Measurements from ENCODE around the gene SHC4.
"Not testable (repeated sequence)": the region's sequence is repeated elsewhere in the genome, so short reads cannot be mapped to it uniquely, and the experiment has no call there.

Gene SHC4

DNA sequence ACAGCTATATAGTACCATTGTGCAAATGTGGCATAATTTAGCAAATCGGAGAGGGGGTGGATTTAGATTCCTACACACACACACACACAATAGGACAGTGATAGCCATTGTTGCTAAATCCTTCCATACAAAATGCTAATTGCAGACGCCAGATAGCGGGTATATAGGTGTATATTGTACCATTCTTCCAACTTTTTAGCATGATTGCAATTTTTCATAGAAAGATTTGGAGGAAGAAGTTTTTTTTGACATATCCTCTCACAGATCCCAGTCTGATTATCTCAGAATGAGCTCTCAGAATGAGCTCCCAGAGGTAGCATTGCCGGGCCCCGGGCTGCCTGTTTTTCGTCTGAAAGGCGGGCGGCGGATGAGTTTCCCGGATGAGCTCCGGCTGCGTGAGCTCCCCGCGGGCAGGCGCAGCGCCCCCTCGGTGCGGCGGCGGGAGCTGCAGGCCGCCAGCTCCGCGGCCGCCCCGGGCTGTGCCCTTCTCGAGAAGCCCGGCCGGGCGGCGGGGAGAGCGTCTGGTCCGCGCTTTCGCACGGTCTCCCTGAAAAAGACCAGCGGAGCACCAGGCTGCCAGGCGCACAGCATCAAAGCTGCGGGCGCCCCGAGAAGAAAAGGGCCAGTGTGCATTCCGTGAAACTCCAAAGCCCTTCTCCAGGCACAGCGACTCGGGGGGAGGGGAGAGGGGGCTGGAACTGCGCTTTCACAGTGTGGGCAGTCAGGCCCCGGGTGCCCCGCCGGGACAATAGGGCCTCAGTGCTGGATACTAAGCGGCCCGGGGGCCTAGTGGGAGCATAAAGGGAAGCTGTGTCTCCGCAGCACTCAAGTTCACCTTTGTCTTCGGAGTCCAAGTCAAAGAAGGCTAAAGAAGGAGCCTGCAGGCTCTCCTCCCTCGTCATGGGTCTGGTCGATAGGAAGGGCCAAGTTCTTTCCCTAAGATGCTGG, 12.0 kb upstream of the SHC4 start:
- H3K36me3 ChIP-seq (ENCODE audit: control insufficient read depth in 1 of 2, insufficient read depth in 2 of 2, low read depth in 1 of 2, low read length in 2 of 2): no peaks in the 10 kb centered on the region
- no peaks in the 10 kb centered on the region for H3K9me3 ChIP-seq (ENCODE audit: control insufficient read depth, low read length)
- peak overlapping the region; percentile 91 for H2AFZ ChIP-seq (ENCODE audit: low read depth, low read length)
- peak overlapping the region in 1 of 2 experiments; percentile 63 for H3K14ac ChIP-seq (ENCODE audit: low read length in 2 of 2)
- H3K9ac ChIP-seq (ENCODE audit: low read length): peak overlapping the region; percentile 87
- peak overlapping the region; percentile 79 to 88 for H3K4ac ChIP-seq (ENCODE audit: low read depth in 1 of 2, low read length in 2 of 2)
- peak overlapping the region in 1 of 2 experiments; percentile 70 for H2BK12ac ChIP-seq (ENCODE audit: low read length in 2 of 2)
- no peaks in the 10 kb centered on the region for H3K27me3 ChIP-seq (ENCODE audit: control insufficient read depth in 1 of 2, insufficient read depth in 1 of 2, low read length in 2 of 2)
- peak; percentile 76 for DNase-seq
- H2AK5ac ChIP-seq (ENCODE audit: low read length, severe bottlenecking): peak overlapping the region; percentile 8
- H4K91ac ChIP-seq (ENCODE audit: low read length): peak overlapping the region; percentile 3
- H2BK120ac ChIP-seq (ENCODE audit: low read depth, low read length): peak overlapping the region; percentile 9
- whole genome bisulfite sequencing: 5% methylated on average over 50 of the region's 53 CpGs
- H3K4me1 ChIP-seq (ENCODE audit: control insufficient read depth, insufficient read depth, low read depth, low read length): peaks cover 11% of the 10 kb centered on the region
- no peak overlapping the region for H2BK5ac ChIP-seq (ENCODE audit: low read depth, low read length, poor library complexity, severe bottlenecking)
- no peaks in the 10 kb centered on the region for H3K79me1 ChIP-seq (replicated peaks; ENCODE audit: low read length, poor library complexity, severe bottlenecking)
- H3K4me2 ChIP-seq (ENCODE audit: low read length, poor library complexity, severe bottlenecking): peak overlapping the region; percentile 71
- no peak overlapping the region for H3K23ac ChIP-seq (ENCODE audit: low read length in 2 of 2)
- peak overlapping the region; percentile 90 for H4K8ac ChIP-seq (ENCODE audit: low read length)
- H3K27ac ChIP-seq (ENCODE audit: low read length, poor library complexity, severe bottlenecking): peak overlapping the region; percentile 17
- H2BK15ac ChIP-seq (ENCODE audit: low read depth, poor library complexity, severe bottlenecking): peak overlapping the region; percentile 26
- H3K4me3 ChIP-seq (ENCODE audit: insufficient read depth in 1 of 2, low read depth in 1 of 2, low read length in 2 of 2): peak overlapping the region; percentile 60 to 76
- peak overlapping the region; percentile 46 to 90 for H3K18ac ChIP-seq (ENCODE audit: low read depth in 1 of 2, low read length in 2 of 2)

DNA sequence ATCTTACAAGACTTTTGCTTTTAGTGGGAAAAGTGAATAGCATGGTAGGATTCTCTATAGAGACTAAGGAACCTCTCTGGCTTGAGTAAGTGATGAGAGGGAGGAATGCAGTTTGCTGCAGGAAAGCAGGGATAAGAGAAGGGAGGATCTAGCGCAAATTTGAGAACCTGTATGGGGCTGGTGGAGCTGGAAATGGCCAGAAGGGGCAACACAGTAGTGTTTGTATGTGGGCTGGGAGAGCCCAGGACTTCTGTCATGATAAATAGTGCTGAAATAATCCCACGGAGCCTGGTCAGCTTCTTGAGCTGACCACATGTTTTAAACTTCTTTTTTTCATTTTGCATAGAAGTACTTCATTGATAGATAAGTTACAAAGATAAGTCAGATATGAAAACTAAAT, 11.2 kb upstream of the SHC4 start:
- no peak overlapping the region for H3K27ac ChIP-seq (ENCODE audit: low read length, poor library complexity, severe bottlenecking)
- no peak overlapping the region for H2AK5ac ChIP-seq (ENCODE audit: low read length, severe bottlenecking)
- H4K91ac ChIP-seq (ENCODE audit: low read length): no peak overlapping the region
- no peak overlapping the region for H4K8ac ChIP-seq (ENCODE audit: low read length)
- H2AFZ ChIP-seq (ENCODE audit: low read depth, low read length): no peak overlapping the region
- no peak overlapping the region for H2BK120ac ChIP-seq (ENCODE audit: low read depth, low read length)
- H3K4ac ChIP-seq (ENCODE audit: low read depth in 1 of 2, low read length in 2 of 2): no peak overlapping the region
- H2BK5ac ChIP-seq (ENCODE audit: low read depth, low read length, poor library complexity, severe bottlenecking): no peak overlapping the region
- no peak overlapping the region for H3K18ac ChIP-seq (ENCODE audit: low read depth in 1 of 2, low read length in 2 of 2)
- no peak overlapping the region for H2BK15ac ChIP-seq (ENCODE audit: low read depth, poor library complexity, severe bottlenecking)
- no peak overlapping the region for H3K4me2 ChIP-seq (ENCODE audit: low read length, poor library complexity, severe bottlenecking)
- H3K79me1 ChIP-seq (replicated peaks; ENCODE audit: low read length, poor library complexity, severe bottlenecking): no peaks in the 10 kb centered on the region
- H3K4me1 ChIP-seq (ENCODE audit: control insufficient read depth, insufficient read depth, low read depth, low read length): peaks cover 11% of the 10 kb centered on the region
- H3K14ac ChIP-seq (ENCODE audit: low read length in 2 of 2): no peak overlapping the region
- H3K9me3 ChIP-seq (ENCODE audit: control insufficient read depth, low read length): no peaks in the 10 kb centered on the region
- H3K4me3 ChIP-seq (ENCODE audit: insufficient read depth in 1 of 2, low read depth in 1 of 2, low read length in 2 of 2): no peak overlapping the region
- no peaks in the 10 kb centered on the region for H3K36me3 ChIP-seq (ENCODE audit: control insufficient read depth in 1 of 2, insufficient read depth in 2 of 2, low read depth in 1 of 2, low read length in 2 of 2)
- peak overlapping the region; percentile 87 for H3K9ac ChIP-seq (ENCODE audit: low read length)
- no peak overlapping the region for H2BK12ac ChIP-seq (ENCODE audit: low read length in 2 of 2)
- DNase-seq: peak; percentile 25
- WGBS: 96% methylated on average over 1 of the region's 2 CpGs
- no peak overlapping the region for H3K23ac ChIP-seq (ENCODE audit: low read length in 2 of 2)
- H3K27me3 ChIP-seq (ENCODE audit: control insufficient read depth in 1 of 2, insufficient read depth in 1 of 2, low read length in 2 of 2): no peaks in the 10 kb centered on the region

DNA sequence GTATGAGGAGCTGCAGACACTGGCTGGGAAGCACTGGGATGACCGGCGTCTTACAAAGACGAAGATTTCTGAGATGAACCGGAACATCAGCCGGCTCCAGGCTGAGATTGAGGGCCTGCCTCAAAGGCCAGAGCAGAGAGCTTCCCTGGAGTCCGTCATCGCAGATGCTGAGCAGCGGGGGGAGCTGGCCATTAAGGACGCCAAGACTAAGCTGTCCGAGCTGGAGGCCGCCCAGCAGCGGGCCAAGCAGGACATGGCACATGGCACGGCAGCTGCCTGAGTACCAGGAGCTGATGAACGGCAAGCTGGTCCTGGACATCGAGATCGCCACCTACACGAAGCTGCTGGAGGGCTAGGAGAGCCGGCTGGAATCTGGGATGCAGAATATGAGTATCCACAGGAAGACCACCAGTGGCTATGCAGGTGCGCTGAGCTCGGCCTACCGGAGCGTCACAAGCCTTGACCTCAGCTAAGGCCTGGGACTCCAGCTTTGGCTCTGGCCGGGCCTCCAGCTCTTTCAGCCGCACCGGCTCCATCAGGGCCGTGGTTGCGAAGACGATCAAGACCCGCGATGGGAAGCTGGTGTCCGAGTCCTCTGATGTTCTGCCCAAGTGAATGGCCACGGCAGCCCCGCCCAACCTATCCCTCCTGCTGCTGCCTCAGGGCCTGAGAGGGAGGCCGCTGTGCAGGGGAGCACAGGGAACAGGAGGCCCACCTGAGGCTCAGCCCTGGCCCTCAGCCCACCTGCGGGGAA, 9.2 kb upstream of the SHC4 start:
- Histone ChIP-seq H3K4ac (ENCODE audit: low read depth in 1 of 2, low read length in 2 of 2) (peak overlapping the region in 1 of 2 experiments; percentile 51), H3K4me1 (ENCODE audit: control insufficient read depth, insufficient read depth, low read depth, low read length) (peaks cover 11% of the 10 kb centered on the region), H2AK5ac (ENCODE audit: low read length, severe bottlenecking) (no peak overlapping the region), H2BK15ac (ENCODE audit: low read depth, poor library complexity, severe bottlenecking) (no peak overlapping the region), H3K27ac (ENCODE audit: low read length, poor library complexity, severe bottlenecking) (no peak overlapping the region), H3K9ac (ENCODE audit: low read length) (no peak overlapping the region), H3K36me3 (ENCODE audit: control insufficient read depth in 1 of 2, insufficient read depth in 2 of 2, low read depth in 1 of 2, low read length in 2 of 2) (no peaks in the 10 kb centered on the region), H3K9me3 (ENCODE audit: control insufficient read depth, low read length) (no peaks in the 10 kb centered on the region), H4K91ac (ENCODE audit: low read length) (peak overlapping the region; percentile 15), H2BK120ac (ENCODE audit: low read depth, low read length) (no peak overlapping the region), H3K79me1 (replicated peaks; ENCODE audit: low read length, poor library complexity, severe bottlenecking) (no peaks in the 10 kb centered on the region), H2BK12ac (ENCODE audit: low read length in 2 of 2) (peak overlapping the region in 1 of 2 experiments; percentile 6), H3K27me3 (ENCODE audit: control insufficient read depth in 1 of 2, insufficient read depth in 1 of 2, low read length in 2 of 2) (no peaks in the 10 kb centered on the region), H3K14ac (ENCODE audit: low read length in 2 of 2) (no peak overlapping the region), H2BK5ac (ENCODE audit: low read depth, low read length, poor library complexity, severe bottlenecking) (no peak overlapping the region), H4K8ac (ENCODE audit: low read length) (peak overlapping the region; percentile 25), H3K4me2 (ENCODE audit: low read length, poor library complexity, severe bottlenecking) (no peak overlapping the region), H3K18ac (ENCODE audit: low read depth in 1 of 2, low read length in 2 of 2) (no peak overlapping the region), H3K4me3 (ENCODE audit: insufficient read depth in 1 of 2, low read depth in 1 of 2, low read length in 2 of 2) (no peak overlapping the region), H3K23ac (ENCODE audit: low read length in 2 of 2) (no peak overlapping the region), H2AFZ (ENCODE audit: low read depth, low read length) (no peak overlapping the region)
- 93% methylated on average over 34 of the region's 35 CpGs for WGBS
- no peak for DNase-seq

DNA sequence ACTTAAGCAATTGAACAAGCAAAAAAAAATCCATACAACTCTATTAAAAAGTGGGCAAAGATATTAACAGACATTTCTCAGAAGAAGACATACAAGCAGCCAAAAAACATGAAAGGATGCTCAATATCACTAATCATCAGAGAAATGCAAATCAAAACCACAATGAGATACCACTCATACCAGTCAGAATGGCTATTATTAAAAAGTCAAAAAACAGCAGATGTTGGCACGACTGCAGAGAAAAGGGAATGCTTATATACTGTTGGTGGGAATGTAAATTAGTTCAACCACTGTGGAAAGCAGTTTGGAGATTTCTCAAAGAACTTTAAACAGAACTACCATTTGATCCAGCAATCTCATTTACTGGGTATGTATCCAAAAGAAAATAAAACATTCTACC, 7.2 kb upstream of the SHC4 start:
- H3K9ac ChIP-seq (ENCODE audit: low read length); H2BK120ac ChIP-seq (ENCODE audit: low read depth, low read length); H2AK5ac ChIP-seq (ENCODE audit: low read length, severe bottlenecking); H2BK5ac ChIP-seq (ENCODE audit: low read depth, low read length, poor library complexity, severe bottlenecking); H3K4ac ChIP-seq (ENCODE audit: low read depth in 1 of 2, low read length in 2 of 2); H3K4me2 ChIP-seq (ENCODE audit: low read length, poor library complexity, severe bottlenecking); H2BK12ac ChIP-seq (ENCODE audit: low read length in 2 of 2); H3K27ac ChIP-seq (ENCODE audit: low read length, poor library complexity, severe bottlenecking); H3K23ac ChIP-seq (ENCODE audit: low read length in 2 of 2); H3K27me3 ChIP-seq (ENCODE audit: control insufficient read depth in 1 of 2, insufficient read depth in 1 of 2, low read length in 2 of 2); H3K4me3 ChIP-seq (ENCODE audit: insufficient read depth in 1 of 2, low read depth in 1 of 2, low read length in 2 of 2); H2BK15ac ChIP-seq (ENCODE audit: low read depth, poor library complexity, severe bottlenecking); H3K18ac ChIP-seq (ENCODE audit: low read depth in 1 of 2, low read length in 2 of 2); H2AFZ ChIP-seq (ENCODE audit: low read depth, low read length); H3K36me3 ChIP-seq (ENCODE audit: control insufficient read depth in 1 of 2, insufficient read depth in 2 of 2, low read depth in 1 of 2, low read length in 2 of 2); H3K14ac ChIP-seq (ENCODE audit: low read length in 2 of 2); DNase-seq; H4K8ac ChIP-seq (ENCODE audit: low read length); H3K79me1 ChIP-seq (replicated peaks; ENCODE audit: low read length, poor library complexity, severe bottlenecking); H3K4me1 ChIP-seq (ENCODE audit: control insufficient read depth, insufficient read depth, low read depth, low read length); H4K91ac ChIP-seq (ENCODE audit: low read length); H3K9me3 ChIP-seq (ENCODE audit: control insufficient read depth, low read length): not testable (repeated sequence)
- 20% methylated on average over 1 of the region's 1 CpG for WGBS
